Measurements from ENCODE around the gene TAS2R41.
"Not testable (repeated sequence)": the region's sequence is repeated elsewhere in the genome, so short reads cannot be mapped to it uniquely, and the experiment has no call there.

The TAS2R41 gene

GRCh38 chr7:143496263-143496662, 18.6 kb downstream of the TAS2R41 start:
- DNase-seq = no peak

GRCh38 chr7:143497008-143497795, 19.5 kb downstream of the TAS2R41 start:
- no peak for DNase-seq

GRCh38 chr7:143499246-143499645, 21.6 kb downstream of the TAS2R41 start:
- no peak for DNase-seq

- no peak for DNase-seq
Observed at GRCh38 chr7:143499743-143500348, 22.2 kb downstream of the TAS2R41 start.

- DNase-seq = peak; percentile 15
Observed at GRCh38 chr7:143503261-143503660, 25.6 kb downstream of the TAS2R41 start.

- no peak for DNase-seq
Observed at GRCh38 chr7:143504215-143504936, 26.7 kb downstream of the TAS2R41 start.

- DNase-seq = no peak
Observed at GRCh38 chr7:143504937-143505297, 27.2 kb downstream of the TAS2R41 start.

GRCh38 chr7:143505838-143506237, 28.2 kb downstream of the TAS2R41 start:
- no peak for DNase-seq

- no peak for DNase-seq
Observed at GRCh38 chr7:143507094-143507518, 29.4 kb downstream of the TAS2R41 start.

GRCh38 chr7:143507534-143508055, 29.9 kb downstream of the TAS2R41 start:
- DNase-seq = no peak

GRCh38 chr7:143510854-143511592, 33.4 kb downstream of the TAS2R41 start:
- DNase-seq = peak; percentile 53

- no peak for DNase-seq
Observed at GRCh38 chr7:143511593-143512047, 33.9 kb downstream of the TAS2R41 start.

GRCh38 chr7:143512488-143513340, 35.0 kb downstream of the TAS2R41 start:
- DNase-seq = no peak

GRCh38 chr7:143514487-143514886, 36.8 kb downstream of the TAS2R41 start:
- DNase-seq = no peak

- no peak for DNase-seq
Observed at GRCh38 chr7:143514995-143515735, 37.5 kb downstream of the TAS2R41 start.

- no peak for DNase-seq
Observed at GRCh38 chr7:143516981-143517380, 39.3 kb downstream of the TAS2R41 start.

- no peak for DNase-seq
Observed at GRCh38 chr7:143518521-143518920, 40.8 kb downstream of the TAS2R41 start.

GRCh38 chr7:143518941-143519340, 41.3 kb downstream of the TAS2R41 start:
- no peak for DNase-seq

- no peak for DNase-seq
Observed at GRCh38 chr7:143519411-143520131, 41.9 kb downstream of the TAS2R41 start.

- not testable (repeated sequence) for DNase-seq
Observed at GRCh38 chr7:143522309-143522916, 44.7 kb downstream of the TAS2R41 start.
